Chondrocyte (in vitro differentiated cells): Measurements from ENCODE around the gene THSD7B. TPM values are rescaled to one million over a fixed set of nuclear protein-coding genes. Genes with fewer than 3 reads are reported as not detected.

ENCODE experiments used
- DNase-seq: peaks from one replicate; pipeline ENCODE4 v3.0.0; 2021; ENCODE audit warnings: mixed read lengths, low spot score
- H3K27ac Mint-ChIP-seq: one replicate; pipeline ENCODE4 v1.8.0; 2021; ENCODE audit warnings: mild to moderate bottlenecking, moderate library complexity, mixed read lengths; ENCODE audit not compliant: unreplicated experiment
- H3K27me3 Mint-ChIP-seq: 2 replicates; pipeline ENCODE4 v1.8.0; 2021; ENCODE audit warnings: low read depth, mixed read lengths
- H3K36me3 Mint-ChIP-seq: 2 replicates; pipeline ENCODE4 v1.8.0; 2021; ENCODE audit warnings: low read depth, mixed read lengths
- H3K4me1 Mint-ChIP-seq: 2 replicates; pipeline ENCODE4 v1.8.0; 2021; ENCODE audit warnings: low read depth, mild to moderate bottlenecking, mixed read lengths
- H3K4me3 Mint-ChIP-seq: one replicate; pipeline ENCODE4 v1.8.0; 2021; ENCODE audit warnings: mild to moderate bottlenecking, moderate library complexity, mixed read lengths; ENCODE audit not compliant: unreplicated experiment
- H3K9me3 Mint-ChIP-seq: 2 replicates; pipeline ENCODE4 v1.8.0; 2021; ENCODE audit warnings: low read depth, mixed read lengths
- CTCF ChIP-seq: fragments of 200-600 bp; sonication (generic); IDR thresholded peaks from 2 replicates; pipeline ENCODE4 v1.5.0; 2021; ENCODE audit warnings: antibody characterized with exemption, mild to moderate bottlenecking, moderate library complexity
- total RNA-seq: library from RNA; stranded (reverse); gene quantifications from 3 replicates; pipeline ENCODE4 v1.2.1, GENCODE V29; 2021

Gene THSD7B
- total RNA-seq, 1 donor from 2014 or later, result not detected

- DNase-seq, result no peak
- Mint-ChIP-seq H3K4me3 (no peak overlapping the region), H3K27me3 (peaks cover 5% of the 10 kb centered on the region), H3K36me3 (no peaks in the 10 kb centered on the region), H3K9me3 (no peaks in the 10 kb centered on the region), H3K4me1 (no peaks in the 10 kb centered on the region), H3K27ac (no peak overlapping the region)
- no peak for TF ChIP-seq CTCF
Measured at GRCh38 chr2:137000811-137001210, 235.5 kb downstream of the THSD7B start.

- no peak for DNase-seq
Measured at GRCh38 chr2:137002896-137003295, 237.6 kb downstream of the THSD7B start.

GRCh38 chr2:137005210-137005609, 239.9 kb downstream of the THSD7B start:
- DNase-seq, result no peak
- H3K9me3 Mint-ChIP-seq, result no peaks in the 10 kb centered on the region
- no peak overlapping the region for H3K27ac Mint-ChIP-seq
- no peaks in the 10 kb centered on the region for H3K36me3 Mint-ChIP-seq
- no peaks in the 10 kb centered on the region for H3K27me3 Mint-ChIP-seq
- H3K4me3 Mint-ChIP-seq, result no peak overlapping the region
- no peak for TF ChIP-seq CTCF
- H3K4me1 Mint-ChIP-seq, result no peaks in the 10 kb centered on the region

More at GRCh38 chr2:137002896-137003295, 237.6 kb downstream of the THSD7B start:
- no peaks in the 10 kb centered on the region for H3K4me1 Mint-ChIP-seq
- no peak for TF ChIP-seq CTCF
- H3K27me3 Mint-ChIP-seq, result peaks cover 2% of the 10 kb centered on the region
- no peak overlapping the region for H3K4me3 Mint-ChIP-seq
- no peaks in the 10 kb centered on the region for H3K36me3 Mint-ChIP-seq
- H3K9me3 Mint-ChIP-seq, result no peaks in the 10 kb centered on the region
- H3K27ac Mint-ChIP-seq, result no peak overlapping the region

- Mint-ChIP-seq H3K36me3 (no peaks in the 10 kb centered on the region), H3K4me1 (no peaks in the 10 kb centered on the region), H3K27ac (no peak overlapping the region), H3K9me3 (no peaks in the 10 kb centered on the region), H3K27me3 (peaks cover 5% of the 10 kb centered on the region), H3K4me3 (no peak overlapping the region)
- TF ChIP-seq CTCF, result no peak
- no peak for DNase-seq
Measured at GRCh38 chr2:137007938-137008337, 242.6 kb downstream of the THSD7B start.

- H3K27ac Mint-ChIP-seq, result no peak overlapping the region
- no peaks in the 10 kb centered on the region for H3K4me1 Mint-ChIP-seq
- no peaks in the 10 kb centered on the region for H3K36me3 Mint-ChIP-seq
- DNase-seq, result no peak
- peaks cover 11% of the 10 kb centered on the region for H3K27me3 Mint-ChIP-seq
- no peak for TF ChIP-seq CTCF
- no peak overlapping the region for H3K4me3 Mint-ChIP-seq
- H3K9me3 Mint-ChIP-seq, result no peaks in the 10 kb centered on the region
Measured at GRCh38 chr2:137009953-137010352, 244.6 kb downstream of the THSD7B start.
